ENCODE data around the gene MESP1. TPM values are rescaled to one million over a fixed set of nuclear protein-coding genes. Genes with fewer than 3 reads are reported as not detected.

The MESP1 gene
- total RNA-seq, 1 donor from 2014 or later = 2.6 TPM

DNA sequence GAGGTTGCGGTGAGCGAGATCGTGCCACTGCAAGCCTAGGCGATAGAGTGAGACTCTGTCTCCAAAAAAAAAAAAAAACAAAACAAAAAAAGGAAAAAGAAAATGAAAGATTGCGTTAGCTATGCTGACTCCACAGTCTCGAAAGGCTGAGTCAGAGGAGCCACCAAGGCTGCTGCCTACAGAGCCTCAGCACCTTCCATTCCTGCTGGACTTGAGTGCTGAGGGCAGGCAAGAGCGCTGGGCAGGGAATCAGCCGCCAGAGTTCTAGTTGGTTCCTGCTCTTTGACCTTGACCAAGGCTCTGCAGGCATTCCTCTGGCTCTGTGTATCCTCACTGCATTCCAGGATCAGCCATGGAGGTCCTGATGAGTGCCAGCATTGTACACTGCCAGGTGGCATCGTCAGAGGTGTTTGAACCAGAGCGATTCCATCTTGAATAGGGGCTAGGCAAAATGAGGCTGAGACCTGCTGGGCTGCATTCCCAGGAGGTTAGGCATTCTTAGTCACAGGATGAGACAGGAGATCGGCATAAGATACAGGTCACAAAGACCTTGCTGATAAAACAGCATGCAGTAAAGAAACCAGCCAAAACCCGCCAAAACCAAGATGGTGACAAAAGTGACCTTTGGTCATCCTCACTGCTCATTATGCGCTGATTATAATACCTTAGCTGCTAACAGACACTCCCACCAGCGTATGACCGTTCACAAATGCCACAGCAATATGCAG is 31.0 kb upstream of the MESP1 start:
- no peak for DNase-seq (ENCODE audit: low read depth)
- Histone ChIP-seq H3K27me3 (ENCODE audit: control insufficient read depth, insufficient read depth, low read length) (no peaks in the 10 kb centered on the region), H3K36me3 (ENCODE audit: control insufficient read depth, insufficient read depth, low read length) (no peaks in the 10 kb centered on the region), H3K4me3 (ENCODE audit: low read depth, low read length) (no peak overlapping the region)
- no peak for TF ChIP-seq CTCF (IDR thresholded peaks at IDR 0.05; ENCODE audit: insufficient read depth, low read length, poor library complexity, severe bottlenecking)

DNA sequence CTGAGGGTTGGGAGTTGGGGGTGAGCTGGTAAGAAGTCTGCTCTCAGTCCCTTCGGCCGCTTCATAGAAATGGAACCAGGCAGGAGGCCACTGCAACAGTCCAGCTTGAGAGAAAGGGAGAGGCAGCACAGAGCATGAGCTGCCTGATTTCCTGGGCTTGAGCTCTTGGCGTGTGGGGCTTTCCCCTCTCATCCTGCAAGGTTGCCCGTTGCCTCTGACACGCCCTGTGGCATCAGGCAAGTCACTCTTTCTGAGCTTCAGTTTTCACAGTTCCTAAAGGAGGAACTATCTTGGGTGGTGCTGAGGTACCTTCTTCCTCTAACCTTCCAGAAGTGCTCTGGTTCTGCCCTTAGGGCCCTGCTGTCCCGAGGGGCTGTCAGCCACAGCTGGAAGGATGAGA is 30.0 kb upstream of the MESP1 start:
- TF ChIP-seq CTCF (IDR thresholded peaks at IDR 0.05; ENCODE audit: insufficient read depth, low read length, poor library complexity, severe bottlenecking) = no peak
- Histone ChIP-seq H3K27me3 (ENCODE audit: control insufficient read depth, insufficient read depth, low read length) (no peaks in the 10 kb centered on the region), H3K36me3 (ENCODE audit: control insufficient read depth, insufficient read depth, low read length) (no peaks in the 10 kb centered on the region), H3K4me3 (ENCODE audit: low read depth, low read length) (no peak overlapping the region)
- DNase-seq (ENCODE audit: low read depth) = no peak

- no peaks in the 10 kb centered on the region for H3K27me3 ChIP-seq (ENCODE audit: control insufficient read depth, insufficient read depth, low read length)
- no peak overlapping the region for H3K4me3 ChIP-seq (ENCODE audit: low read depth, low read length)
- no peak for TF ChIP-seq CTCF (IDR thresholded peaks at IDR 0.05; ENCODE audit: insufficient read depth, low read length, poor library complexity, severe bottlenecking)
- DNase-seq (ENCODE audit: low read depth) = no peak
- H3K36me3 ChIP-seq (ENCODE audit: control insufficient read depth, insufficient read depth, low read length) = no peaks in the 10 kb centered on the region
These were observed 29.6 kb upstream of the MESP1 start for GRCh38 chr15:89780601-89781000.

DNA sequence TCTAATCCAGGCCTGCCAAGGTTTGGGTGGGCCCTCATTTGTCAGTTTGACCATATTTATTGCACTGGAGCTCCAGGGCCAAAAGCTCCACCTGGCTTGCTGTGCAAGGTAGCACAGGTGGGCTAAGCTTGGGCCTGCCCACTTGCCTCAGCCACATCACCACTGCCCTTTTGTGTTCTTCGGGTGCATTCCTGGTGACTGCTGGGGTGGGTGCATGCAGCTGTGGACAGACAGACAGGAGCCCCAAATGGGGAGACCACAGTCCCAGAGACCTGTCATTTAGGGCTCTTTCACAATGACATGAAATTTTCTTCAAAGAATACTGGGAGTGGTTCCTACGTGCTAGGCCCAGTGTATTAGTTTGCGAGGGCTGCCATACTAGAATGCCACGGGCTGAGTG is 27.8 kb upstream of the MESP1 start:
- no peak overlapping the region for H3K4me3 ChIP-seq (ENCODE audit: low read depth, low read length)
- no peaks in the 10 kb centered on the region for H3K36me3 ChIP-seq (ENCODE audit: control insufficient read depth, insufficient read depth, low read length)
- H3K27me3 ChIP-seq (ENCODE audit: control insufficient read depth, insufficient read depth, low read length) = no peaks in the 10 kb centered on the region
- no peak for DNase-seq (ENCODE audit: low read depth)
- TF ChIP-seq CTCF (IDR thresholded peaks at IDR 0.05; ENCODE audit: insufficient read depth, low read length, poor library complexity, severe bottlenecking) = no peak

DNA sequence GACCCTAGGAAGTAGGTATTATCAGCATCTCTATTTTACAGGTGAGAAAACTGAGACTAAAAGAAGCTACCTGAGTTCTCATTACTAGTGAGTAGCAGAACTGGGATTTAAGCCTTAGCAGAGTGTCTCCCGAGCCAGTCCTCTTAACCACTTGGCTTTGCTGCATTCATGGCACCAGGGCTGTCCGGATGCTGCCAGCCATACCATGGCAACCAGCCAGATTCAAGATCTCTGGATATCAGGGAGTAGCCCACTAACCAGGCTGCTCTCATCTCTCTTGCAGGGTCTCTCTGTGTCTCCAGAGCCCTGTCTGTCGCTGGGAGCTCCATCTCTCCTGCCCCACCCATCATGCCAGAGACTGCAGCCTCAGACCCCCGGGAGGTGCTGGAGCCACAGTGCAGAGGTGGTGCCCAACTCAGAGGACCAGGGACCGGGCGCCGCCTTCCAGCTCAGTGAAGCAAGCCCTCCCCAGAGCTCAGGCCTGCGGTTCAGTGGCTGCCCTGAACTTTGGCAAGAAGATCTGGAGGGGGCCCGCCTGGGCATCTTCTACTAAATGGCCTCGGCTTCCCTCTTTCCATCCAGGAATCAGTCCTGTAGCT is 26.8 kb upstream of the MESP1 start:
- no peak for TF ChIP-seq CTCF (IDR thresholded peaks at IDR 0.05; ENCODE audit: insufficient read depth, low read length, poor library complexity, severe bottlenecking)
- DNase-seq (ENCODE audit: low read depth) = no peak
- no peak overlapping the region for H3K4me3 ChIP-seq (ENCODE audit: low read depth, low read length)
- H3K36me3 ChIP-seq (ENCODE audit: control insufficient read depth, insufficient read depth, low read length) = no peaks in the 10 kb centered on the region
- H3K27me3 ChIP-seq (ENCODE audit: control insufficient read depth, insufficient read depth, low read length) = no peaks in the 10 kb centered on the region
